ENCODE data around the gene PCDHA12.

GRCh38 chr5:140923601-140924000 is 48.5 kb downstream of the PCDHA12 start:
- TF ChIP-seq EZH2phosphoT487 (IDR thresholded peaks at IDR 0.05; ENCODE audit: borderline replicate concordance, low read length) (no peak), CTCF (IDR thresholded peaks at IDR 0.05; ENCODE audit: low read depth, low read length, poor library complexity, severe bottlenecking) (no peak)
